ENCODE measurements around the gene COL16A1. TPM values are rescaled to one million over a fixed set of nuclear protein-coding genes. Genes with fewer than 3 reads are reported as not detected.

COL16A1 gene
- total RNA-seq, 6 donors from 2014 or later: 15.2 to 103 (median 40.7) TPM

- no peak for TF ChIP-seq EP300 (IDR thresholded peaks at IDR 0.05)
- no peak overlapping the region for H3K4me3 ChIP-seq
- 63 to 67% methylated on average over 6 to 7 of the region's 7 CpGs for WGBS, 2 donors
- H3K9me3 ChIP-seq: no peaks in the 10 kb centered on the region
- H3K4me1 ChIP-seq: peaks cover 0 to 2% (median under 1%) of the 10 kb centered on the region in 4 donors
- ATAC-seq (ENCODE audit: low FRiP score in 2 of 2) (no peak), DNase-seq (no peak)
- peaks cover 0 to 3% (median 0%) of the 10 kb centered on the region in 4 donors for H3K27me3 ChIP-seq
- no peaks in the 10 kb centered on the region for H3K36me3 ChIP-seq
- H3K27ac ChIP-seq: no peak overlapping the region
Measured at GRCh38 chr1:31749785-31750735, 46.2 kb upstream of the COL16A1 start.

- H3K4me3 ChIP-seq: no peak overlapping the region
- no peaks in the 10 kb centered on the region for H3K4me1 ChIP-seq
- TF ChIP-seq CTCF (IDR thresholded peaks at IDR 0.05) (no peak), POLR2A (IDR thresholded peaks at IDR 0.05) (no peak), EP300 (IDR thresholded peaks at IDR 0.05) (no peak), POLR2AphosphoS5 (IDR thresholded peaks at IDR 0.05) (no peak)
- peaks cover 0 to 3% (median 0%) of the 10 kb centered on the region in 4 donors for H3K27me3 ChIP-seq
- no peak overlapping the region for H3K27ac ChIP-seq
- no peaks in the 10 kb centered on the region for H3K36me3 ChIP-seq
- ATAC-seq (ENCODE audit: low FRiP score in 2 of 2): no peak
- no peak for DNase-seq
- H3K9me3 ChIP-seq: no peaks in the 10 kb centered on the region
- 82 to 88% methylated on average over 2 to 4 of the region's 4 CpGs for WGBS, 2 donors
Measured at GRCh38 chr1:31748365-31748764, 44.5 kb upstream of the COL16A1 start.

- Histone ChIP-seq H3K36me3 (no peaks in the 10 kb centered on the region), H3K4me3 (no peak overlapping the region), H3K27ac (no peak overlapping the region), H3K9me3 (no peaks in the 10 kb centered on the region), H3K4me1 (no peaks in the 10 kb centered on the region), H3K27me3 (peaks cover 0 to 3% (median 0%) of the 10 kb centered on the region in 4 donors)
- ATAC-seq (ENCODE audit: low FRiP score in 2 of 2) (no peak), DNase-seq (no peak)
- no peak for TF ChIP-seq EP300 (IDR thresholded peaks at IDR 0.05)
- TF ChIP-seq CTCF (IDR thresholded peaks at IDR 0.05): no peak
- no peak for TF ChIP-seq POLR2A (IDR thresholded peaks at IDR 0.05)
- no peak for TF ChIP-seq POLR2AphosphoS5 (IDR thresholded peaks at IDR 0.05)
- WGBS, 2 donors: 86 to 100% methylated on average over 1 of the region's 1 CpG
Measured at GRCh38 chr1:31747304-31747703, 43.5 kb upstream of the COL16A1 start.

- Histone ChIP-seq H3K4me3 (no peak overlapping the region), H3K4me1 (no peaks in the 10 kb centered on the region), H3K9me3 (no peaks in the 10 kb centered on the region), H3K36me3 (no peaks in the 10 kb centered on the region), H3K27me3 (peaks cover 0 to 3% (median 0%) of the 10 kb centered on the region in 4 donors), H3K27ac (no peak overlapping the region)
- ATAC-seq (ENCODE audit: low FRiP score in 2 of 2): no peak
- WGBS, 2 donors: 53 to 56% methylated on average over 7 of the region's 7 CpGs
- TF ChIP-seq POLR2A (IDR thresholded peaks at IDR 0.05) (no peak), POLR2AphosphoS5 (IDR thresholded peaks at IDR 0.05) (no peak), CTCF (IDR thresholded peaks at IDR 0.05) (no peak), EP300 (IDR thresholded peaks at IDR 0.05) (no peak)
- DNase-seq: no peak
Measured at GRCh38 chr1:31746687-31747086, 42.9 kb upstream of the COL16A1 start.

- H3K36me3 ChIP-seq: no peaks in the 10 kb centered on the region
Measured at GRCh38 chr1:31745946-31746670, 42.3 kb upstream of the COL16A1 start.

More at GRCh38 chr1:31745946-31746670, 42.3 kb upstream of the COL16A1 start:
- peak in 2 of 6 experiments; percentile 1 to 4 for TF ChIP-seq CTCF (IDR thresholded peaks at IDR 0.05)
- TF ChIP-seq POLR2A (IDR thresholded peaks at IDR 0.05): no peak
- no peak for TF ChIP-seq EP300 (IDR thresholded peaks at IDR 0.05)
- no peak for TF ChIP-seq POLR2AphosphoS5 (IDR thresholded peaks at IDR 0.05)
- no peaks in the 10 kb centered on the region for H3K9me3 ChIP-seq
- H3K27me3 ChIP-seq: peaks cover 0 to 3% (median 0%) of the 10 kb centered on the region in 4 donors
- ATAC-seq (ENCODE audit: low FRiP score in 2 of 2) (no peak), DNase-seq (no peak)
- no peak overlapping the region for H3K4me3 ChIP-seq
- 55 to 59% methylated on average over 13 to 15 of the region's 15 CpGs for WGBS, 2 donors
- H3K4me1 ChIP-seq: no peaks in the 10 kb centered on the region
- no peak overlapping the region for H3K27ac ChIP-seq
